ENCODE results near the gene NEMP1. TPM values are rescaled to one million over a fixed set of nuclear protein-coding genes. Genes with fewer than 3 reads are reported as not detected.

NEMP1 gene
- total and polyA plus RNA-seq, 10 of the 15 experiments (the other 5 are each of a cell fraction or from before 2014, with no cell fraction given) = 4.0 to 45.9 (median 19.8) TPM

GRCh38 chr12:57088354-57089270, 10.0 kb upstream of the NEMP1 start, which contains the start of gene NAB2 (continued):
- peak; percentile 77 for TF ChIP-seq ZNF687 (IDR thresholded peaks at IDR 0.05)
- TF ChIP-seq IRF4 (IDR thresholded peaks at IDR 0.05; ENCODE audit: low read depth, low read length) = no peak
- TF ChIP-seq ZZZ3 (IDR thresholded peaks at IDR 0.05; ENCODE audit: control insufficient read depth, insufficient read length, low read depth) = no peak
- TF ChIP-seq MEF2A (IDR thresholded peaks at IDR 0.05; ENCODE audit: insufficient read depth, low read depth, low read length) = peak; percentile 51; the same call in 1 of the 2 replicates
- peak; percentile 50; the same call in 1 of the 2 replicates for TF ChIP-seq RB1 (IDR thresholded peaks at IDR 0.05; ENCODE audit: borderline replicate concordance)
- no peak for TF ChIP-seq ZNF622 (IDR thresholded peaks at IDR 0.05)
- no peak for TF ChIP-seq CBX5 (IDR thresholded peaks at IDR 0.05; ENCODE audit: low read depth)
- no peak for TF ChIP-seq MYB (IDR thresholded peaks at IDR 0.05; ENCODE audit: borderline replicate concordance, low read depth, low read length)
- TF ChIP-seq SREBF1 (IDR thresholded peaks at IDR 0.05; ENCODE audit: low read length) = no peak
- peak; percentile 70; the same call in 1 of the 2 replicates for TF ChIP-seq SMARCA5 (IDR thresholded peaks at IDR 0.05)
- TF ChIP-seq, protein P1, sequence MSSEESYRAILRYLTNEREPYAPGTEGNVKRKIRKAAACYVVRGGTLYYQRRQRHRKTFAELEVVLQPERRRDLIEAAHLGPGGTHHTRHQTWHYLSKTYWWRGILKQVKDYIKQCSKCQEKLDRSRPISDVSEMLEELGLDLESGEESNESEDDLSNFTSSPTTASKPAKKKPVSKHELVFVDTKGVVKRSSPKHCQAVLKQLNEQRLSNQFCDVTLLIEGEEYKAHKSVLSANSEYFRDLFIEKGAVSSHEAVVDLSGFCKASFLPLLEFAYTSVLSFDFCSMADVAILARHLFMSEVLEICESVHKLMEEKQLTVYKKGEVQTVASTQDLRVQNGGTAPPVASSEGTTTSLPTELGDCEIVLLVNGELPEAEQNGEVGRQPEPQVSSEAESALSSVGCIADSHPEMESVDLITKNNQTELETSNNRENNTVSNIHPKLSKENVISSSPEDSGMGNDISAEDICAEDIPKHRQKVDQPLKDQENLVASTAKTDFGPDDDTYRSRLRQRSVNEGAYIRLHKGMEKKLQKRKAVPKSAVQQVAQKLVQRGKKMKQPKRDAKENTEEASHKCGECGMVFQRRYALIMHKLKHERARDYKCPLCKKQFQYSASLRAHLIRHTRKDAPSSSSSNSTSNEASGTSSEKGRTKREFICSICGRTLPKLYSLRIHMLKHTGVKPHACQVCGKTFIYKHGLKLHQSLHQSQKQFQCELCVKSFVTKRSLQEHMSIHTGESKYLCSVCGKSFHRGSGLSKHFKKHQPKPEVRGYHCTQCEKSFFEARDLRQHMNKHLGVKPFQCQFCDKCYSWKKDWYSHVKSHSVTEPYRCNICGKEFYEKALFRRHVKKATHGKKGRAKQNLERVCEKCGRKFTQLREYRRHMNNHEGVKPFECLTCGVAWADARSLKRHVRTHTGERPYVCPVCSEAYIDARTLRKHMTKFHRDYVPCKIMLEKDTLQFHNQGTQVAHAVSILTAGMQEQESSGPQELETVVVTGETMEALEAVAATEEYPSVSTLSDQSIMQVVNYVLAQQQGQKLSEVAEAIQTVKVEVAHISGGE (CRISPR knock-in tag; IDR thresholded peaks at IDR 0.05) = no peak
- no peak for TF ChIP-seq SMAD1 (IDR thresholded peaks at IDR 0.05; ENCODE audit: low read depth, partially characterized antibody)
- no peak for TF ChIP-seq STAT1 (conservative IDR thresholded peaks at IDR 0.05)
- TF ChIP-seq, protein P2, sequence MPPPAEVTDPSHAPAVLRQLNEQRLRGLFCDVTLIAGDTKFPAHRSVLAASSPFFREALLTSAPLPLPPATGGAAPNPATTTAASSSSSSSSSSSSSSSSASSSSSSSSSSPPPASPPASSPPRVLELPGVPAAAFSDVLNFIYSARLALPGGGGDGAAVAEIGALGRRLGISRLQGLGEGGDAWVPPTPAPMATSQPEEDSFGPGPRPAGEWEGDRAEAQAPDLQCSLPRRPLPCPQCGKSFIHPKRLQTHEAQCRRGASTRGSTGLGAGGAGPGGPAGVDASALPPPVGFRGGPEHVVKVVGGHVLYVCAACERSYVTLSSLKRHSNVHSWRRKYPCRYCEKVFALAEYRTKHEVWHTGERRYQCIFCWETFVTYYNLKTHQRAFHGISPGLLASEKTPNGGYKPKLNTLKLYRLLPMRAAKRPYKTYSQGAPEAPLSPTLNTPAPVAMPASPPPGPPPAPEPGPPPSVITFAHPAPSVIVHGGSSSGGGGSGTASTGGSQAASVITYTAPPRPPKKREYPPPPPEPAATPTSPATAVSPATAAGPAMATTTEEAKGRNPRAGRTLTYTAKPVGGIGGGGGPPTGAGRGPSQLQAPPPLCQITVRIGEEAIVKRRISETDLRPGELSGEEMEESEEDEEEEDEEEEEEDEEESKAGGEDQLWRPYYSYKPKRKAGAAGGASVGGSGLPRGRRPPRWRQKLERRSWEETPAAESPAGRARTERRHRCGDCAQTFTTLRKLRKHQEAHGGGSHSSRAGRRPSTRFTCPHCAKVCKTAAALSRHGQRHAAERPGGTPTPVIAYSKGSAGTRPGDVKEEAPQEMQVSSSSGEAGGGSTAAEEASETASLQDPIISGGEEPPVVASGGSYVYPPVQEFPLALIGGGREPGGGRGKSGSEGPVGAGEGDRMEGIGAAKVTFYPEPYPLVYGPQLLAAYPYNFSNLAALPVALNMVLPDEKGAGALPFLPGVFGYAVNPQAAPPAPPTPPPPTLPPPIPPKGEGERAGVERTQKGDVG (CRISPR knock-in tag; IDR thresholded peaks at IDR 0.05) = peak; percentile 73
- no peak for TF ChIP-seq SIX5 (IDR thresholded peaks at IDR 0.05; ENCODE audit: low read depth, low read length, severe bottlenecking)
- TF ChIP-seq TARDBP (IDR thresholded peaks at IDR 0.05; ENCODE audit: borderline replicate concordance) = 0 out of 2 replicates have a peak, but pooled peaks have one; percentile 20
- TF ChIP-seq ETV6 (conservative IDR thresholded peaks at IDR 0.05 in 1 of 2, IDR thresholded peaks at IDR 0.05 in 1 of 2; ENCODE audit: borderline replicate concordance in 1 of 2, low read depth in 1 of 2) = no peak
